BE2C (cell line): ENCODE results near the gene SLC13A3.

Experiments used
- DNase-seq: peaks from one replicate; pipeline ENCODE4 v3.0.0-alpha.2; 2020
- H3K27me3 ChIP-seq: fragments of 250-450 bp; sonication (Bioruptor Pico); 2 replicates; pipeline ENCODE4 v1.5.1; 2020; ENCODE audit warnings: mild to moderate bottlenecking
- H3K36me3 ChIP-seq: fragments of 250-450 bp; sonication (Bioruptor Pico); 2 replicates; pipeline ENCODE4 v1.5.1; 2020; ENCODE audit warnings: mild to moderate bottlenecking
- H3K4me1 ChIP-seq: fragments of 250-450 bp; sonication (Bioruptor Pico); 2 replicates; pipeline ENCODE4 v1.5.1; 2020
- H3K4me3 ChIP-seq: 2 replicates; pipeline ENCODE4 v1.5.1; 2011; ENCODE audit warnings: low read depth, low read length
- H3K9me3 ChIP-seq: fragments of 250-450 bp; sonication (Bioruptor Pico); 2 replicates; pipeline ENCODE4 v1.5.1; 2020
- TF ChIP-seq, protein P1 (sequence below): IDR thresholded peaks from 2 replicates; pipeline ENCODE4 v1.5.1; 2012; ENCODE audit warnings: mild to moderate bottlenecking, low read depth, low read length

SLC13A3 gene

DNA sequence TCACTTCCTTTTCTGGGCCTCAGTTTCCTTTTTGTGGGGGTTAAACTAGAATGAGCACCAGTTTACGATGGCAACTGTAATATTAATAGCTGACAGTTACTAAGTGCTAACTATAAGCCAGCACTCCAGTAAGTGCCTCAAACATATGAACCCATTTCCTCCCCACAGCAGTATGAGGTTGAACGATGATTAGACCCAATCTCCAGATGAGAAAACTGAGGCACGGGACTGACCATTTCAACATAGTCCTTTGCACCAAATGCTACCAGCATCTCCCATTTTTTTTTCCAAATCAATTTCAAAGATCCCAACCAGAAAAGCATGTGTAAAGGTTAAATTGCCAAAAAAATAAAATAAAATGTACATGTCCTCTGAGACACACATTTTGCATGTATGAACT, 7.1 kb downstream of the SLC13A3 start:
- no peaks in the 10 kb centered on the region for H3K9me3 ChIP-seq
- no peak overlapping the region for H3K4me3 ChIP-seq
- no peaks in the 10 kb centered on the region for H3K36me3 ChIP-seq
- DNase-seq, result no peak
- H3K4me1 ChIP-seq, result no peaks in the 10 kb centered on the region
- H3K27me3 ChIP-seq, result peaks cover 3% of the 10 kb centered on the region
- TF ChIP-seq, protein P1, sequence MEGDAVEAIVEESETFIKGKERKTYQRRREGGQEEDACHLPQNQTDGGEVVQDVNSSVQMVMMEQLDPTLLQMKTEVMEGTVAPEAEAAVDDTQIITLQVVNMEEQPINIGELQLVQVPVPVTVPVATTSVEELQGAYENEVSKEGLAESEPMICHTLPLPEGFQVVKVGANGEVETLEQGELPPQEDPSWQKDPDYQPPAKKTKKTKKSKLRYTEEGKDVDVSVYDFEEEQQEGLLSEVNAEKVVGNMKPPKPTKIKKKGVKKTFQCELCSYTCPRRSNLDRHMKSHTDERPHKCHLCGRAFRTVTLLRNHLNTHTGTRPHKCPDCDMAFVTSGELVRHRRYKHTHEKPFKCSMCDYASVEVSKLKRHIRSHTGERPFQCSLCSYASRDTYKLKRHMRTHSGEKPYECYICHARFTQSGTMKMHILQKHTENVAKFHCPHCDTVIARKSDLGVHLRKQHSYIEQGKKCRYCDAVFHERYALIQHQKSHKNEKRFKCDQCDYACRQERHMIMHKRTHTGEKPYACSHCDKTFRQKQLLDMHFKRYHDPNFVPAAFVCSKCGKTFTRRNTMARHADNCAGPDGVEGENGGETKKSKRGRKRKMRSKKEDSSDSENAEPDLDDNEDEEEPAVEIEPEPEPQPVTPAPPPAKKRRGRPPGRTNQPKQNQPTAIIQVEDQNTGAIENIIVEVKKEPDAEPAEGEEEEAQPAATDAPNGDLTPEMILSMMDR, result no peak

DNA sequence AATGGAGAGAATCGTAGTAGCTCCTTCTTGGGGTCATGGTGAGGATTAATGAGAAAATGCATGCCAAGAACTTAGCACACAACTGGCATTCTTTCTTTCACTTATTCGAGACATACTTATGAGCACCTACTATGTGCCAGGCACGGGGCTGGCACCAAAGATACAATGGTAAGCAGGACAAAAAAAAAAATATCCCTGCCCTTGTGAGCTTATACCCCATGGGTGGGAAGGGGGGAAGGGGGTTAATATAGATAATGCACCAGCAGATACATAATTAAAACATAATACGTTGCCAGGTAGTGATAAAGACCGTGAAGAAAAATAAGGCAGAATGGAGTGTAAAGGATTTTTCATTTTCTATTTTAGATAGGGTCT, 8.3 kb downstream of the SLC13A3 start:
- TF ChIP-seq, protein P1, result no peak
- Histone ChIP-seq H3K4me3 (no peak overlapping the region), H3K9me3 (no peaks in the 10 kb centered on the region), H3K4me1 (no peaks in the 10 kb centered on the region), H3K27me3 (peaks cover 3% of the 10 kb centered on the region), H3K36me3 (no peaks in the 10 kb centered on the region)
- DNase-seq, result no peak

DNA sequence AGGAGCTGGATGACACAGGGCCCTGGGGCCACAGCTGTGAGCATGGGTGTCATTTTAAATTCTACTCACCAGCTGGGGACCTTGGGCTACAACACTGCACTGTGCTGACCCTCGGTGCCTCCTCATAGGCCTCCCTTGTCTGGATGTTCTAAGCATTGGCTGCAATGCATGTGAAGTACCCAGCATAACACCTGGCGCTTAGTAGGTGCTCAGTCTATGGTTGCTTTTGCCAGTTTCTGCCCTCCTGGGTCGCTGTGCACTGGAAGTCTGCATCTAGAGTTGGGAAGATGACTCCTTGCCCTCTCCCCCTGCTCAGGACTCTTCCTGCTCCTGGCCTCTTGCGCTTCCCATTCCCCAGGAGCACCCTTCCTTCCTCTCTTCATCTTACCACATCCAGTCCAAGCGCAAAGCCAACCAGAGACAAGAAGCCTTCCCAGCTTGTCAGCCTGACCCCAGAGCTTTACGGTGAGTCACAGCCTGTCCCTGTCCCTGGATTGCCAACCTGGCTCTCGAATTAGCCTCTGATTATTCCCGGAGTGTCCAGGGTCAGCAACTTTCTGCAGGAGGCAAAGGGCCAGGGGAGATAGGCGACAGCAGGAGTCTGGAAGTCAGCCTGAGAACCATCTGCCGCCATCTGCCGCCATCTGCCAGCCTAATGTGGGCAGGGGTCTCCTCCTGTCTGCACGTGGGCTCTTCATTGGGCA, 8.8 kb downstream of the SLC13A3 start:
- Histone ChIP-seq H3K4me1 (no peaks in the 10 kb centered on the region), H3K9me3 (no peaks in the 10 kb centered on the region), H3K4me3 (no peak overlapping the region), H3K27me3 (peaks cover 3% of the 10 kb centered on the region), H3K36me3 (no peaks in the 10 kb centered on the region)
- DNase-seq, result no peak
- TF ChIP-seq, protein P1, result no peak

DNA sequence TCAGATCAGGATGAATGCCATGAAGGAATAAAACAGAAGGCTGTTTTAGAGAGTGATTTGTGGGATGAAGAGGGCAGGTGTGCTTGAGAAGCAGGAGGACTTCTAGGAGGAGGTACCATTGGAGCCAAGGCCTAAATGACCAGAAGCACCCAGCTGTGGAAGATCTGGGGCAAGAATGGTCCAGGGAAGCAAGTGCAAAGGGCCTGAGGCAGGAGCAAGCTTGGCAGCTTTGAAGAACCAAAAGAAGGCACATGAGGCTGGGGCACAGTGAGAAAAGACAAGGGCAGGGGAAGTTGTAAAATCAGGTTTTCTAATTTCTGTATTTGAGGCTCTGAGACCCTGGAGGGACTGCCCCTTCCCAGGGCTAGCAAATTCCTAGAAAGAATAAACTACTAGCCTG, 9.8 kb downstream of the SLC13A3 start:
- Histone ChIP-seq H3K27me3 (peaks cover 3% of the 10 kb centered on the region), H3K4me3 (no peak overlapping the region), H3K9me3 (no peaks in the 10 kb centered on the region), H3K36me3 (no peaks in the 10 kb centered on the region), H3K4me1 (no peaks in the 10 kb centered on the region)
- TF ChIP-seq, protein P1, result no peak
- no peak for DNase-seq

DNA sequence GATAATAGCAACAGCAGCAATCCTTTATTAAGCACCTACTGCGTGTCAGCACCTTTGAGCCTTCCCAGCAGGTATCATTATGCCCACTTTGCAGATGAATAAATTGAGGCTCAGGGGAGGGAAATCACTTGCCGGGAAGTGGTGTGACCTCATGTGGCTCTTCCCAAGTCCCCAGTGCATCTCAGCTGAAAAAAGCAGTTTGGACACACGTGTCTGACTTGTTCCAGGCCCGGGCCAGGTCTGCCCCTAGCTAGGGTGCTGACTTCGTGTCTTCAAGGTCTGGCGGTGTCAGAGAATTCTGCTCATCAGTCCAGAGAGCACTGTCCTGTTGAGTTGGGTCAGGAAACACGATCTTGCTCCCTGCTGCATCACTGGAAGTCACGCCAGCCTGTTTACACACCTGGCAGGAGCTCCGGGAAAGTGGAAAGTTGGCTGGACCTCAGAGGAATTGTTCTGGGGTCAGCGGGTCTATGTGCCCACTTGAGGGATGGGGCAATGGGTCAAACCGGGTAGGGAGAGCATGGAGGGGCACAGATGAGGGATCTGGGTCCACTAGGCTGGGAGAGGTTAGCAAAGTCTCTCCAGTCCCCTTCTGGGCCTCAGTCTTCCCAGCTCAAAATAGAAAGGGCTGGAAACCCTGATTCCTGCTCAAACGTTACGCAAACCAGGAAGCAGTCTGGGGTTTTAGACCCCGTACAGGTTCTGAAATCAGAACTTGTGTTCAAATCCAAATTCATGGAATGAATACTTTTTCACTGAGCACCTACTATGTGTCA, 10.5 kb downstream of the SLC13A3 start:
- Histone ChIP-seq H3K4me3 (no peak overlapping the region), H3K9me3 (no peaks in the 10 kb centered on the region), H3K36me3 (no peaks in the 10 kb centered on the region), H3K27me3 (peaks cover 3% of the 10 kb centered on the region), H3K4me1 (no peaks in the 10 kb centered on the region)
- TF ChIP-seq, protein P1, result no peak
- no peak for DNase-seq

DNA sequence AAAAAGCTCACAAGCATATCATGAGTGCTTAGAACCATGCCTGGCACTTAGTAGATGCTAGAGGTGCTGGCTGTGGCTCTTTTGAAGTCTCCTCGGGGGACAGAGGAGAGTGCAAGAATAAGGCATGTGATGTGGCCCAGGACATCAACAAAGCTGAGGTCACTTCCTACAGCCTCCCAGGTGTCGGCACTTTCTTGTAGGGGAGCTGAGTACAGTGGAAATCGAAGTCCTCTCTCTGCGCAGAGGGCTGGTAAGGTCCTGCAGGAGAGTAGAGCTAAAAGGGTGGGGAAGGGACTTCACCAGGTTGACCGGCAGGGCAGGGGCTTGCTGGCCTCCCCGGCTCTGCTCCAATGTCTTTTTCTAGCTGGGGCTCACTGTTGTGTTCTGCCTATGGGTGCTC, 11.2 kb downstream of the SLC13A3 start:
- DNase-seq, result no peak
- TF ChIP-seq, protein P1, result no peak
- H3K4me3 ChIP-seq, result no peak overlapping the region
- peaks cover 3% of the 10 kb centered on the region for H3K27me3 ChIP-seq
- no peaks in the 10 kb centered on the region for H3K9me3 ChIP-seq
- H3K4me1 ChIP-seq, result no peaks in the 10 kb centered on the region
- H3K36me3 ChIP-seq, result no peaks in the 10 kb centered on the region
